Endometrial microvascular endothelial cells (primary cell): ENCODE data around the gene TDP2. TPM values are rescaled to one million over a fixed set of nuclear protein-coding genes. Genes with fewer than 3 reads are reported as not detected.
"Not testable (repeated sequence)": the region's sequence is repeated elsewhere in the genome, so short reads cannot be mapped to it uniquely, and the experiment has no call there.

Experiments
- in situ Hi-C: cut with HindIII; loops from 2 replicates; pipeline ENCODE4 v1.10.0; 2017; ENCODE audit warnings: low sequenced_read_pairs, low pct_unique_long_range_greater_than_20kb; ENCODE audit errors: inconsistent ontology term
- total RNA-seq: library from RNA; depleted of rRNA; stranded (reverse); fragments of >200 nt; gene quantifications from one replicate; pipeline ENCODE4 v1.2.3, GENCODE V29; 2015; ENCODE audit errors: inconsistent ontology term

The TDP2 gene, protein sequence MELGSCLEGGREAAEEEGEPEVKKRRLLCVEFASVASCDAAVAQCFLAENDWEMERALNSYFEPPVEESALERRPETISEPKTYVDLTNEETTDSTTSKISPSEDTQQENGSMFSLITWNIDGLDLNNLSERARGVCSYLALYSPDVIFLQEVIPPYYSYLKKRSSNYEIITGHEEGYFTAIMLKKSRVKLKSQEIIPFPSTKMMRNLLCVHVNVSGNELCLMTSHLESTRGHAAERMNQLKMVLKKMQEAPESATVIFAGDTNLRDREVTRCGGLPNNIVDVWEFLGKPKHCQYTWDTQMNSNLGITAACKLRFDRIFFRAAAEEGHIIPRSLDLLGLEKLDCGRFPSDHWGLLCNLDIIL
- total RNA-seq = 27.6 TPM

DNA sequence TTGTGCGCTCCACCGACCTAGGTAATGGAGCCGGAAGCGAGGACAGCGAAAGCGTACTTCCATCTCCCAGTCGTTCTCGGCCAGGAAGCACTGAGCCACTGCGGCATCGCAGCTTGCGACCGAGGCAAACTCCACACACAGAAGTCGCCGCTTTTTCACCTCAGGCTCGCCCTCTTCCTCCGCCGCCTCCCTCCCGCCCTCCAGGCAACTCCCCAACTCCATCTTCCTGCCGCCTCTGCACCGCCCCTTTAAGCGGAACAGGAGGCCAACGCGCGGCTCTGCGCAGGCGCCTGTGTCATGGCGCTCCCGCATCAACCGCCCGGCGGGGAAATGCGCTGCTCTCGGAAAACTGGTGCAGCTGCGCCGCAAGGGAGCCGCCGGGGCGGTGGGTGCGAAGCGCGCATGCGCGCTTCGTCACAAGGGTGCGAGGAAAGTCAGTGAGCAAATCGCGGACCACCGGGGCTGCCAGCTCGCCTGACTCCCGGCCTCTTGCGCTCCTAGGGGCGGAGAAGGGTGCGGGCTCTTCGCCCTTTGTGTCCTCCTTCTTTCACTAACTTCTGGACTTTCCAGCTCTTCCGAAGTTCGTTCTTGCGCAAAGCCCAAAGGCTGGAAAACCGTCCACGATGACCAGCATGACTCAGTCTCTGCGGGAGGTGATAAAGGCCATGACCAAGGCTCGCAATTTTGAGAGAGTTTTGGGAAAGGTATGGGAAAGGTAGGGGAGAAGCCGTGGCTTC is at the start of gene TDP2, which contains the start of gene ACOT13:
Gene TDP2, minus strand, starts transcription at position 259 of the 737 bp plus-strand sequence. Its CDS starts 37 bp downstream, at position 222.
Gene ACOT13, plus strand, starts transcription at position 437 of the 737 bp plus-strand sequence. Its CDS starts 187 bp downstream, at position 624.
- in situ Hi-C loops = no loop called here

DNA sequence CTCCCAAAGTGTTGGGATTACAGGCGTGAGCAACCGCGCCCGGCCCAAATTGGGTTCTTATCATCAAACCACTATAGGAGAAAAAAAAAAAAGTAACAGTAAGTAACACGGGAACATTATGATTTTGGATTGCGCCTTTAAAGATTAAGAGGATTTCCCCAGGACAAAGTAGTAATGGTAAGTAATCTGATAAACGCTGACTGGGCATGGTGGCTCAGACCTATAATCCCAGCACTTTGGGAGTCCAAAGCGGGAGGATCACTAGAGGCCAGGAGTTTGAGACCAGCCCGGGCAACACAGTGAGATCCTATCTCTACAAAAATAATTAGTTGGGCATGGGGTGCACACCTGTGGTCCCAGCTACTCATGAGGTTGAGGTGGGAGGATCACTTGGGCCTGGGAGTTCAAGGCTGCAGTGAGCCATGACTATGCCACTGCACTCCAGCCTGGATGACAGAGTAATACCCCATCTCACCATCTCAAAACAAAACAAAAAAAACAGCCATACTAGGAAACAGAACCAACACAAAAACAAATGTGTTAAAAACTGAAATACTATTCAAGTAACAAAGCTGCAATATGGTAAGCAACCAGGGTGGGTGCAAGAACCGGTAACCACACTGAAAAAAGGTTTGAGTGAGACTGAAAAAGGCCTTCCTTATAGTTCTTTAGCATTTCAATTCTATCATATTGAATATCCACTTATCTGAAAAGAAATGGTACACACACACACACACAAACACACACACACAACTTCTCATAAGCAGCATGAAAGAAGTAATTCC is 44.0 kb upstream of the TDP2 start:
- in situ Hi-C loops = no loop called here

DNA sequence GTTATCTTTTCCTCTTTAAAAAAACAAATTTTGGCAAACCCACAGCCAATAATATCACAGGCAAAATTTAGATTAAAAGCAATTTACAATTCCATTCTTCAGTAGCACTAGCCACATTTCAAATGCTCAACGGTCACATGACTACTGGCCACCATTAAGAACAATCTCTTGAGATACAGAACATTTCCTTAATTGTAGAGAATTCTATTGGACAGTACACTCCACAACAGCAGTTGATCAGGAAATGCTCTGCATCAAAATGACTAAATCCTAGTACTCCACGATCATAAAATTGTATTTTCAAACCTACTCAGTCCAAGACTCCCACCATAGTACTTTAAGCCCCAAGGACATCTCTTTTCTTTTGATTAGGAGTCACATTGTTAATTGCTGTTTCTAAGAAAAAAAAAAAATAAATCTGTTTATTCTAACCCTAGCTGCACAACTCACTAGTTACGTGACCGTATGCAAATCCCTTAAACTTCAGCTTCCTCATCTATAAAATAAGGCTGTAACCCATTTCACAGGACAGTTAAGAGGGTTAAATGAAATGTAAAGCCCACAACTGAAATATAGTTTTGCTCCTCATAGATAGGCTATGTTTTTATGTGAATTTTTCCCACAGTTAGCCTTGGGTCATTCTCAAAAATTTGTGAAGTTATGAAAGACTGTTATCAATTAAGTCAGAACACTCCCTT is 42.5 kb upstream of the TDP2 start:
- in situ Hi-C loops = no loop called here

DNA sequence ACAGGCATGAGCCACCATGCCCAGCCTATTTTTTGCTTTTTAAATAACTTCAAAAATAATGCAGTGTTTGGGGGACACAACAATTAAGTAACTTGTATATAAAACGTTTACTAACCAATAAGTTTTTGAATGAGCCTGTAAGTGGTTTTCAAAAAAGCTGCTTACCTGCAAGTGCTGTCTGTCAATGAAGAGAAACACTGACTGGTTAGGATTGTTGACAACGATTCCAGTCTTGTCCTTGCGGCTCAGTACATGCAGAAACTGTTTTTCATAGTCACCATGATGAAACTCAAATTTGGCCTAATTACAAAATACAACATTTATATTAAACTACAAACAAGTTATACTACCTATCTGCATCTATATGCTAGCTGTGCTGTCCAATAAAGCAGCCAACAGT is 41.9 kb upstream of the TDP2 start:
- in situ Hi-C loops = no loop called here

DNA sequence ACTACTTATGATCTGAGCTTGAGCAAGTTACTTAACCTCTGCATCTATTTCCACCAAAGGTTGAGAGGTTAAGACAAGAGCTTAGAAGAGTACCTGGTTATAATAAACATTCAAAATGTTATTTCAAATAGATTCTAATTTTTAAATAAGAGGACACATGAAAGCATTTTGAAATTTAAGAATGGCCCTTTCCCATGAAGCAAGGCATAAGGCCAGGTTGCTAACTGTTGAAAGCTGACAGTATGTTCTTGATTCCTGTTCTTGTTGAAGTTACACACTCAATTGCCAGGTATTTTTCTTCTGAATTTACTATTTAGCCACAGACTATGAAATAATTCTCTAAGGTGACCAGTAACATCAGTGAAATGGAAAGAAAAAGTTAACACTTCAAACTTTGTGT is 37.8 kb upstream of the TDP2 start:
- in situ Hi-C loops = no loop called here

DNA sequence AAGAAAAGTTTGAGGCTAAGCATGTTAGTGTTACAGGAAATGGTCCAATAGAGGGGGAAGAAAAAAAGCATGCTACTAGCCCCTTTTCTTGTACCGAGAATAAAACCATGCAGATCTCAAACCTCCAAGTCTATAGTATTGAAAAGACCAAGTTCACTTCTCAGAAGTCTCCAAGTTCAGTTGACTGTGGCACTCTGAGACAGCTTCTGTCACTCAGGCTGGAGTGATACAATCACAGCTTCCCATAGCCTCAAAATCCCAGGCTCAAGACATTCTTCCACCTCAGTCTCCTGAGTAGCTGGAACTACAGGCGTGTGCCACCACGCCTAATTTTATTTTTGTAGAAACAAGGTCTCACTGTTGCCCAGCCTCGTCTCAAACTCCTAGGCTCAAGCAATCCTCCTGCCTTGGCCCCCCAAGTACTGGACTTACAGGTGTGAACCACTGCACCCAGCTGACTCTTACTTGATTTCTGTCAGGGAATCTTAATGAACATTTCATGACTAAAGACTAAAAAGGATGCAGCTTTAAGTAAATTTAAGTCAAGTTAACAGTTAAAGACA is 36.1 kb upstream of the TDP2 start:
- in situ Hi-C loops = no loop called here

DNA sequence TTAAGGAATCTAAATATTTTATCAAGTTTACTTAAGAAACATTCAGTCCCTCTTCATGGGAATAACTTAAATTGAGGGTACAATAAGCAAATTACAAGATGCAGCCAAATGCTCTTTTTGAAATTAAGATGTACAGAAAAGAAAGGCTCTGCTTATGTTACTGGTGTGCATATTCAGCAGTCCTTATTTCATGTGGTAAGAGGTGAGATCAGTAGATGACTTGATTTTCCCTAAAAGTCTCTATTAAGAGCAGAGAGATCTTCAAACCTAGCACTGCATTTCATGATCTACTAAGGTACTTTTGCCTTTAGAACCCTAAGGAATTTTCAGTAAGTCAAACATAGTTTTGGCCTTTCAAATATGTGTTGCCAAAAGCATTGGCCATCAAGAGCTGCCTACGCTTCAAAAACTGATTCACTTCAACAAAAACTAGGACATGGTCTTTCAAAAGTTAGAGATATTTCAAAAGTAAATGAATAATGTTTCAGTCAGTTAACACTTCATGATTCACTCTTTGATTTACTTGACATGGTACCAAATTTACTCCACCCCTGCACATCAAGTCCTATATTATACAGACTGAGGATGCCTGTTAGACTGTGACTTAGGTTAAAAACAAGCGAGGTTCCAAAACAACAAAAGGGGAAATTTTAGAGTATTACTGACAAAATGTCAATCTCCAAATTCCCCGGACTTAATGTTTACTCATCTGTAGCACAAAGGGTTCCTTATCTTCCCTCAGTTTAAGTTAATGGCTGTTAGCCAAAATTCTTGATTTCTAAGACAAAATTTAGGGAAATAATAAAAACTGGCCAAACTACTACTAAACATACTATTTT is 33.0 kb upstream of the TDP2 start:
- in situ Hi-C loops = no loop called here

DNA sequence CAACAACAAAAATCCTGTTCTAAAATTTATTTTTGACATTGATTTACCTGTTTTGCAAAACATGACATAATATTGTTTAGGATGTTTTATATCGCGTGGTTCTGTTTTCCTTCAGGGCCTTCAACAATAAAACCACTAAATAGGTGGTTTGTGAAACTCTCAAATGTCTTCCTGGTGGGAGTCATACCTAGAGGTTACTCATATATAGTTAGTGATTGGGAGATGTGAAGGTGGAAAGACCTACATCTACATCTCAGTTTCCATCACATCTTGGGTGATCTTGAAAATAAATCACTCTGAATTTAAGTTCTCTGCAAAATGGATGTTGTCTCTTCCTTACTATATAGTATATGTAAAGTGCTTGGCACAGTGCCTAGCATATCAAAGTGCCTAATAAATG is 29.4 kb upstream of the TDP2 start:
- in situ Hi-C loops = no loop called here

DNA sequence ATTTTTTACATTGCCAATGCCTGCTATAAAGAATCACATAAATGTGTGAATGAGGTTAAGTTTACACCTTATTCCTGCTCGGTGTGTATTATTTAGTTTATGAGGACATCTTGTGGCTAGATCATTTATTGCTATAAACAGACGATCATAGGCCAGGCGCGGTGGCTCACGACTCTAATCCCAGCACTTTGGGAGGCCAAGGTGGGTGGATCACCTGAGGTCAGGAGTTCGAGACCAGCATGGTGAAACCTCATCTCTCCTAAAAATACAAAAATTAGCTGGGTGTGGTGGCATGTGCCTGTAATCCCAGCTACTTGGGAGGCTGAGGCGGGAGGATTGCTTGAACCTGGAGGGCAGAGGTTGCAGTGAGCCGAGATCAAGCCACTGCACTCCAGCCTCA is 28.9 kb upstream of the TDP2 start:
- in situ Hi-C loops = not testable (repeated sequence)

DNA sequence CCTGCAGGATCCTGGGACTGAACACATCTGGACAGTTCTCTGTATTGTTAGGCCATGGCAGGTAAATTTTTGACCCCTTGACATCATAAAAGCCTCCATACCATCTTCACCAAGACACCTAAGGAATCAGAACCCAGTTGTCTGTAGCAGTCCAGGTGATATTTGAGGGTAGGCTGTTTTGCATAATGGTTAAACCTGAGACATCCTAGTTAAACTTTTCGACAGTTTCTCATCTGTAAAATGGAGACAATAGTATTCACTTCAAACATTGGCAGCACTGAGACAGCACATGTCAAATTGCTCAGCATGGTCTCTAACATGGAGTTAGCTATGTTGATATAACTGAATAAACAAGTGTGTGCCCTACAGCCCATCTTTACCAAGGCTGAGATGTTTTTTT is 27.5 kb upstream of the TDP2 start:
- in situ Hi-C loops = no loop called here

DNA sequence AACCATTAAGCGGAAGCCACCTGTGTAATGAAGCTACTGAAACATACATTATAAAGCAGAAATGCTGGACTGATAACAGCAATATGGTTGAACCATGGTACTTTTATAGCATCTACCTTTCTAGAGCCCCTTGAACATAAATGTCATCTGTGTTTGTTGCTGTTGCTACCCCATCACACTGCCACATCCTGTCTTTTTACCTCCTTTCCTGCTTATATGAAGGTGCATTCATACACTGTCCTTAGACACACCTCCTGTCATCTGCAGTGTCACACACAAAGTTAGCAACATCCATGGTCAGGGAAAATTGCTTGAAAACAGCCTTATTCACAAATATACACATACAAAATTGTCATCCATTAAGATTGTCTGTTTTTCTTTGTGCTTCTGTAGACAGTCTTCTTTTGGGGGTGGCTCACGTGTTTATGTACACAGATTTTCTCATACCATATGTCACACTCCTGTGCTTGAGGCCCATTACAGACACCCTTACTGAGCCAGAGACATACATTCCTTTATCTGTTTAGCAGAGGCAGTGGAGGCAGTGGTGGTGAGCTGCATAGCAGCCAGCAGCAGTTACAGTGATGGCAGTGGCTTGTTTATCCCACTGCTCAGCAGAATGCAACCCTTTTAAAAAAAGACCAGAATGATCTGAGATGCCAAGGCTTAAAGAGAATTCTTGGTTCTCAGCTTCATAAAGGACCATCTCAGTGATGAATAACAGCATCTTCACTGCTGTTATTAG is 26.3 kb upstream of the TDP2 start:
- in situ Hi-C loops = no loop called here

DNA sequence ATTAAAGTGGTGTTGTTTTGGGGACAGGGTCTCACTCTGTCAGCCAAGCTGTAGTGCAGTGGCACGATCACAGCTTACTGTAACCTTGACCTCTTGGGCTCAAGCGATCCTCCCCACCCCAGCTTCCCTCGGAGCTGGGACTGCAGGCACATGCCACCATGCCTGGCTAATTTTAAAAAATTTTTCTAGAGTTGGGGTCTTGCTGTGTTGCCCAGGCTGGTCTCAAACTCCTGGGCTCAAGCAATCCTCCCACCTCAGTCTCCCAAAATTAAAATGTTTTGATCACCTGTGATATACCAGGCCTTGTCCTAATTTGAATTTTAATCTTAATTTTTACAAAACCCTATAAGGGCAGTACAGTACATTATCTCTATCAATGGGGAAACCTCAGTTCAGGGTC is 25.7 kb upstream of the TDP2 start:
- in situ Hi-C loops = no loop called here

DNA sequence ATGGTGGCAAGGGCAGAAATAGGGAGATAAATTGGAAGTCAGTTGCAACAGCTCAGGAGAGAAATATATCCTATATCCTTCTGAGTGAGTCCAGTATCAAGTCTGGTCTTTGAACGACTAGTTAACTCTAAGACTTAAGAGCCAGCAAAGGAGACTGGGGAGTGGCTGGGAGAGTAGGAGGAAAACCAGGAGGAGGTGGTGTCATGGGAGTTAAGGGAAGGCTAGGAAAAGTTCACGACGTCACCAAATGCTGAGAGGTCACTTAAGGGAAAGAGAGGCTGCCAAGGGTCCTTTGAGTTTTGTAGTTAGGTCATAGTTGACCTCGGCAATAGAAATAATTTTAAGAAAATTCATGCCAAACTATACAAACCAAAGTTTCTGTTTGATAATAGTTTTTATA is 25.3 kb upstream of the TDP2 start:
- in situ Hi-C loops = no loop called here

DNA sequence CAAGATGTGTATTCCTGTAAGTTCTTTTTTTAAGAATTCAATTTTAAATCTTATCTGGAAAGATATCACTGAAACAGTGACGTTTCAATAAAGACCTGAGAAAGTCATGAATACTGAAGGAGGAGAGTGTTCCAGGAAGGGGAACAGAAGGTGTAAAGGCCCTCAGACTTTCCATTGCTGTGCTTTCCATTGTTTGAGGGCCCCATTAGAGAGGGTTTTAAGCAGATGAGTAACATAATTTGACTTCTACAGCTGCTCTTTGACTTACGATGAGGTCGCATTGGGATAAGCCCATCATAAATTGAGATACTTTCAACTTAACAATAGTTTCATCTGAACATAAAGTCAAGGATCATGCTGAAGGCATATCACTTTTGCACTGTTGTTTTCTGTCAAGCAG is 24.9 kb upstream of the TDP2 start:
- in situ Hi-C loops = no loop called here

DNA sequence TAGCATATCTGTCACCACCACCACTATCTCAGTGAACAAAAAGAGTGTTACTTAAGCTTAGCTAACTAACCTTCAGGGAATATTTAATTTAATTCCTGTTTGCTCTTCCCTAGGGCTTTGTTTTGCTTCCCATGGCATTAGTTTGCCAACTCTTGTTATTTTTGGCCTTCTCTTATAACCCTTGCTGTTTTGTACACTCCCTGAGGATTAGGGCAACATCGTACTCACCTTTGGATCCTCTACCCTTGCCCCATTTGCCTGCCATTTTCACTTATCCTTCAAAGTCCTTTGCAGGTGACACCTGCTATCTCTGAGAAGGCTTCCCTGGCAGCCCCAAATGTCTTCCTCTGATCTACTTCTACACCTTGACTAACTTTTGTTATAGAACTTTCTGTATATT is 23.9 kb upstream of the TDP2 start:
- in situ Hi-C loops = no loop called here

DNA sequence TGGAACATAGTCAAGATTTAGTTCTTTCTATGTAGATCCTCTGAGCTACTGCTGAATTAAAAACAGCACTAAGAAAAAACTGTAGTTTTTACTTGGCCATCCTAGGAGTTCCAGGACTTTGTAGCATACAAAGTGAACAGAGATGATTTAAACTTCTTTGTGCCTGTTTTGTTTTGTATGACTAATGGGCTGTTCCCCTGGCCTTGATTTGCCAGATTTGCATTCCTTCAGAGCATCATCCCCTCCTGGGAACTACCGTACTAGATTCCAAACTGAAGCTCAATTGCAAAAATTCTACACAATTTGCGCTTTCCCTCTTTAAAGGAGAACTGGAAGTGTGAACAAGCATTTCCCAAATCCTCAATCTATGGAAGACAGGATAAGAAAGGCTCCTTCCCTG is 23.3 kb upstream of the TDP2 start:
- in situ Hi-C loops = no loop called here

DNA sequence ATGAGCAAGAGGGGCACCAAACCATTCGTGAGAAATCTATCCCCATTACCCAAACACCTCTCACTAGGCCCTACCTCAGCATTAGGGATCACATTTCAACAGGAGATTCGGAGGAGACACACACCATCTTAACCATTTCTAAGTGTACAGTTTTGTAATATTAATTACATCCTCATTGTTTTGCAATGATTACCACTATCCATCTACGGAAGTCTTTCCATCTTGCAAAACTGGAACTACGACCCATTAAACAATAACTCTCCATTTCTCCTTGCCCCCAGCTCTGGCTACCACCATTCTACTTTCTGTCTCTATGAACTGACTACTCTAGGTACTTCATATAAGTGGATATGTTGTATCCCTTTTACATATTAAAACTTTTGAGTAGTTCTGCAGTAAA is 20.2 kb upstream of the TDP2 start:
- in situ Hi-C loops = no loop called here
